ENCODE measurements around the gene TNFSF10. TPM values are rescaled to one million over a fixed set of nuclear protein-coding genes. Genes with fewer than 3 reads are reported as not detected.
"Not testable (repeated sequence)": the region's sequence is repeated elsewhere in the genome, so short reads cannot be mapped to it uniquely, and the experiment has no call there.

Gene TNFSF10
- total RNA-seq, 1 experiment from 2014 or later, result 1.0 TPM

DNA sequence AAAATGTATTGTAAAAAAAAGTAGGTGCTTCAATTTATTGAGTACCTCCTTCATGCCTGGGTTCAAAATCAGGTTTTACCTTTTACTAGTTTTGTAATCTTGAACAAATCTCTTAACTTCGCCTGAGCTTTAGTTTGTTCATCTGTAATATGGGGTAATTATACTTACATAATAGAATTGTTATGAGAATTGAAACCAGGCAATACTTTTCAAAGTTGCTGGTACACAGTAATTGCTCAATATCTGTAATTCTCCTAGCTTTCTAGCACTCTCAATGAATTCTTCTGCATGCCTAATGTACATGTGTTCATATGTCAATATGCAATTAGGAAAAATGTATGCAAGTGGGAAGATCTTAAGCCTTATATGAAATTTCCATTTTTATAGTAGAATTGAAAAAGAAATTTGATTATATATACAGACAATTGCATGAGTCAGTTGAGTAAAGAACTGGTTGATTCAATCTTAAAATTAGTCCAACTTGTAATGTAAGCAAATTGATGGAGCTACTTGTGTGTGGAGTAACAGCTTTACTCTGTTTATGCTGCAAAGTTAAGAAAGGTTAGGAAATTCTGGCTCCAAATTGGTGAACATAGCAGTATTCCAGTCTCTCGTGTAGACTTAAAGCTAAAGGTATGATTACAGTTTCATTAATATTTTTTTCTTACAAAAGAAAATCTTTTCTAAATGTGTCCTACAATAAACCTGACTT, 4.1 kb downstream of the TNFSF10 start:
- Histone ChIP-seq H3K9me3 (replicated peaks) (no peaks in the 10 kb centered on the region), H3K4me3 (no peak overlapping the region), H3K27me3 (replicated peaks) (no peaks in the 10 kb centered on the region), H3K27ac (no peak overlapping the region), H3K36me3 (no peaks in the 10 kb centered on the region), H3K4me1 (replicated peaks) (peaks cover 49% of the 10 kb centered on the region)
- no peak for DNase-seq (ENCODE audit: low read depth in 1 of 2, low spot score in 2 of 2)

DNA sequence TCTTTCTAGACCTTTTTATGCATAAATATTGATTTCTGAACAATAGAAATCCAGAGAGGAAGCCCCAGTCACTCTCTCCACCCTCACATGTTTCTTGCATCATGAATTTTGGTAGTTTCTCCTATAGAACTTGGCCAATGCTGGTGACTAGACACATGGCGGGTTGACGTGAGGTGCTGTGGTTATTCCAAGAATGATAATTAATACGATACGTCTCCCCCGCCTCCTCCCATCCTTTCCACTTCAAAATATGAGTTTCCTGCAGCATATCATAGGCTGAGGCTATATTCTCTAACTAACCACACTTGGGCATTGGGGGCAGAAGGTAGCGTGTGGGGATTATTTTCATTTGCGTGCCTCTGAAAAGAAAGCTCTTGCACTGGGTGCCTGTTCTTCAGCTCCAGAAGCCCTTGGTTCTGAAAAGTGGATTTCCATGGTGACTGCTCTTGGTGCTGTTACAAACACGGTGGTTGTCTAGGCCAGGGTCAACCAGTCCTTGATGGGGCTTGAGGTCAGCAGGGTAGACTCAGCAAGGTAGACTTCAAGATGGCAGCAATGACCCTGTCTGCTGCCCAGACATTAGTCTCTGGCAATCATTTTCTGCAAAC, 5.3 kb downstream of the TNFSF10 start:
- H3K36me3 ChIP-seq, result no peaks in the 10 kb centered on the region
- no peak overlapping the region for H3K27ac ChIP-seq
- DNase-seq (ENCODE audit: low read depth in 1 of 2, low spot score in 2 of 2), result no peak
- no peak overlapping the region for H3K4me3 ChIP-seq
- peaks cover 53% of the 10 kb centered on the region for H3K4me1 ChIP-seq (replicated peaks)
- no peaks in the 10 kb centered on the region for H3K9me3 ChIP-seq (replicated peaks)
- H3K27me3 ChIP-seq (replicated peaks), result no peaks in the 10 kb centered on the region

DNA sequence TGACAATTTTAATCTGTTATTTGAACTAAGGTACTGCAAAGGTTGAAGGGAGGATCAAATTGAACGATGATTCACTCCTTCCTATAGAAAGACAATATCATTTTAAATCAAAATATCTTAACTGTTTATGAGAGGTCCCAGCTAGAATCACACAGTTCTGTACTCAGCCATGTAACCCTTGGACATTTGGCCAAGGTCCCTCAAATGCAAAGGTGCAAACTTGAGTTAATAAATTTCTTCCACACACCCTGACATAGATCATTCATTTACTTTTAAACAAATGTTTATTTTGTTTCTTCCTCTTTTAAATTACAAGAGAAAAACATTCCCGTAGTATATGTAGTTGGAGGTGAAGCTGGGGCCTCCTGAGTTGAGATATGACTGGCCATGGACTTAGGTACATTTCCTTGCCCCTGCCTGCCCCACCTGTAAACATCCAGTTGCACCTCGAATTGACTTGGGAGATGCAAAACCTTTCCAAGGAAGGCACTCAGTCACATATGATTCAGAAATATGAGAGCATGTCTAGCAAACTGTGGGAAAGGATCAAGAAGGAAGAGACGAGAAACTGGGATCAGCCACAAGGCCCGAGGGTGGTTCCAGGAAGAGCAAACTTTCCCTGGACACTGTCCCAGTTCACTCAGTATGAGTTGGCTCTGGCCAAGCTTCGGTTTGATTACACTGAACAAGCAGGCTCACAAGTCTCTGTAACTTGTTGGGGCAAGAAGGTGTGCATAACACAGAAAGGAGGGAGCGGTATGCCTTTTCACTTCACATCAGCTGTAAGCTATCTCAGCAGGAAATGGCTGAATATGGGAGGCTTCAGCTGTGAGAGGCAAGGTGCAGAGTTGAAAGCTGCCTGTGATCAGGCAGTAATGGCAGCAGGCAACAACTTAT, 6.7 kb downstream of the TNFSF10 start:
- H3K36me3 ChIP-seq, result no peaks in the 10 kb centered on the region
- H3K4me3 ChIP-seq, result no peak overlapping the region
- no peaks in the 10 kb centered on the region for H3K27me3 ChIP-seq (replicated peaks)
- no peaks in the 10 kb centered on the region for H3K9me3 ChIP-seq (replicated peaks)
- no peak for DNase-seq (ENCODE audit: low read depth in 1 of 2, low spot score in 2 of 2)
- no peak overlapping the region for H3K27ac ChIP-seq
- peaks cover 59% of the 10 kb centered on the region for H3K4me1 ChIP-seq (replicated peaks)

DNA sequence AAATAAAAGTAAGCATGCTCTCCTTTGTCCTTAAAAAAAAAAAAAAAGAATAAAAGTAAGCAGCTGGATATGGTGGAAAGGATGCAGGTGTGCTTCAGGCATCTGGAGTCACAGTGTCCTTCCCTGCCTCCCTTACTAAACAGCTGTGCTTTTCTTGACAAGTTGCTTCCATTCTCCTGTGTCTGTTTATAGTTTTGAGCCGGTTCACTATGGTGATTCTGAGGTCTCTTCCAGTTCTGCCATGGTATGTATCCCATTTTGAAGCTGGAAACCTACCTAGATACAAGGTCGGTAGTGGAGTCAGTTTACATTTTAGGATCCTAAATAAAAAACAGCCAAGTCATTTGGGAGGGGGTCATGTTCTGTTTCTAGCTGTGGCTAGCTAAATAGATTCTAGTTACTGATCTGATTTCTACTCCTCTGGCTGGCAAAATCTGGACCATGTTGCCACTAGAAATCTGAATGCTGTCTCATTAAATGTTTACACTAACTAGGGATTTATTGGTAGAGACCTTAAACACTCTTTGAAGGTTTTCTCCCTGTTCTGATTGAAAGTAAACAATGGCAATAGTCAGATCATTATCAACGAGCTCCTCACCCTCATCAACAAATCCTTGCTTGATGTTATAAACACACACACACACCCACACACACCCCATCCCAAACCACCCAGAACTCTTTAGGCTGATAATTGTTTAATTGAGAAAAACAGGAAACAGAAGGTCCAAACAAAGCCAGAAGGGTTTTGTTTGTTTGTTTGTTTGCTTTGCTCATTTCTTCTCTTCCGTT, 7.9 kb downstream of the TNFSF10 start:
- no peaks in the 10 kb centered on the region for H3K27me3 ChIP-seq (replicated peaks)
- no peak overlapping the region for H3K4me3 ChIP-seq
- peak in 1 of 2 experiments; percentile 66 for DNase-seq (ENCODE audit: low read depth in 1 of 2, low spot score in 2 of 2)
- no peaks in the 10 kb centered on the region for H3K9me3 ChIP-seq (replicated peaks)
- peak overlapping the region; percentile 50; the same call in 1 of the 2 replicates for H3K27ac ChIP-seq
- peaks cover 52% of the 10 kb centered on the region for H3K4me1 ChIP-seq (replicated peaks)
- no peaks in the 10 kb centered on the region for H3K36me3 ChIP-seq

DNA sequence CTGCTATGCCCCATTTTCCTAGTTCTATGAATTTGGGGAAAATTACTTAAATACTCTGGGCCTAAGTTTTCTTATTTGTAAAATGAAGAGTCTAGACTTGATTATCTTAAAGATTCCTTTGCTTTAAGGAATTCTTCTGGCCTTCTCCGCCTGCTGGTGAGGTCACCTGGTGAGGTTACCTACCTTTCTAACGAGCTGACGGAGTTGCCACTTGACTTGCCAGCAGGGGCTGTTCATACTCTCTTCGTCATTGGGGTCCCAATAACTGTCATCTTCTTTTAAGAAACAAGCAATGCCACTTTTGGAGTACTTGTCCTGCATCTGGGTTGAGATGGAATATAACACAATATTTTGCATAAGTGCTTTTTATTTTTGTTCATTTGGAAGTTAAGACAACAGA, 8.6 kb downstream of the TNFSF10 start:
- H3K27me3 ChIP-seq (replicated peaks), result no peaks in the 10 kb centered on the region
- H3K4me3 ChIP-seq, result no peak overlapping the region

DNA sequence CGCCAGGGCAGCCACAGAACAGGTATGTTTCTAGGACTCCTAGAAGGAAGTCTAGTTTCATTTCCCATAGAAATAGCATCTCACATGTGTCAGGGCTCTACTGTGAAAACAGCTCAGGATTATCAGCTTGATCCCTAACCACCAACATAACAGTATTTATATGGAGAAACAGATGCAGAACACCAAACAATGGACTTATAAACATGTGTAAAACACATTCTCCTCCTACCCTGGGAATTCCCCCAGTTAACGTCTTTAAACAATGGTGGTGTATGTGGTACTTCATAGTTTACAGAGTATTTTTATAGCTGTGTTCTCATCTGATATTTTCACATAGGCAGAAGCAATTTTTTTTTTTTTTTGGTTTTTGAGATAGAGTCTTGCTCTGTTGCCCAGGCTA, 9.7 kb downstream of the TNFSF10 start:
- Histone ChIP-seq H3K27me3 (replicated peaks) (no peaks in the 10 kb centered on the region), H3K4me1 (replicated peaks) (peaks cover 48% of the 10 kb centered on the region), H3K9me3 (replicated peaks) (no peaks in the 10 kb centered on the region), H3K27ac (peak overlapping the region; percentile 37), H3K4me3 (no peak overlapping the region), H3K36me3 (no peaks in the 10 kb centered on the region)
- DNase-seq (ENCODE audit: low read depth in 1 of 2, low spot score in 2 of 2), result peak in 1 of 2 experiments; percentile 87

More for the DNA sequence above, 8.6 kb downstream of the TNFSF10 start:
- Histone ChIP-seq H3K9me3 (replicated peaks) (no peaks in the 10 kb centered on the region), H3K27ac (0 out of 2 replicates have a peak overlapping the region, but pooled peaks have one; percentile 50), H3K4me1 (replicated peaks) (peaks cover 48% of the 10 kb centered on the region), H3K36me3 (no peaks in the 10 kb centered on the region)
- DNase-seq (ENCODE audit: low read depth in 1 of 2, low spot score in 2 of 2), result no peak

DNA sequence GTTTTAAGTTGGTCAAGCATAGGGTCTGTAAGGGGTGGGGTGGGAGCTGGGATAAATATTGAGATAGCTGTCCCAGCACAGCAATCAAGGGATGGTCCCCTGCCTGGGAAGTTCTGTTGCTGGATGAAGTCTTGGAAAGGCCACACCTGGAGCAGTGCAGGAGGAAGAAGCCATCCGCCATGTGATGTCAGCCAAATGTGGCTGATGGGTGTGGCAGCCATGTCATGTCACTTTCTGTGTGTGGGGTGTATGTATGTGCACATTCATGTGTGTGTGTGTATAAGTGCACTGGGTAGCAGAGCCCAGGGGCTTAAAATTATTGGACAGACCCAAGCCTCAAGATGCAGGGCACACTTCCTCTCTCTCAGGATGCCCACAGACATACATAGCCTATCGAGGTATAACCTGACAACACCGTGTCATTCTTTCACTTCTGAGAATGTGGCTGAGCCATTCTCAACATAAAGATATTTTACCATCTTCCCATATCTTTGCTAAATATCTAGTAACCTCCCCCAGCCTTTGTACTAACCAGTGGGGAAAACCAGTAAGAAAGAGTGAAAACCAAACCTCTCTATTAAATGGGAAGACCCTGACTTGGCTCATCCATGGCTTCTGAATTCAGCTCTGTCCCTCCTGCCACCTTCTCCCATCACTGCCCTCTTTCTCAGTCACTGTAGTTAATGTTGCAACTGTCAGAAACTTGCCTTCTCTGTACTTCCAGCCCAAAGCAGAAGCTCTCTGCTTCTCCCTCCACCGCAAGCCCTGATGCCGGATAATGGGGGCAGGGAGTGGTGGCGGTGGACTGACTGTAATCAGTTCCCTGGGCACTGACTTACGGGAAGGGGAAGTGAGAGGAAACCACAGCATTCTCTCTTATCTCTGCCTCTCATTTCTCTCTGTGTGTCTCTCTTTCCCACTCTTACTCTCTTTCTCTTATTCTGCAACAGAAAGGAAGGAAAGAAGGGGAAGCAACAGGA, 11.2 kb downstream of the TNFSF10 start:
- peaks cover 48% of the 10 kb centered on the region for H3K4me1 ChIP-seq (replicated peaks)
- no peaks in the 10 kb centered on the region for H3K27me3 ChIP-seq (replicated peaks)
- H3K27ac ChIP-seq, result no peak overlapping the region; the same call in 1 of the 2 replicates
- H3K4me3 ChIP-seq, result no peak overlapping the region
- no peaks in the 10 kb centered on the region for H3K36me3 ChIP-seq
- DNase-seq (ENCODE audit: low read depth in 1 of 2, low spot score in 2 of 2), result peak in 1 of 2 experiments; percentile 19
- H3K9me3 ChIP-seq (replicated peaks), result no peaks in the 10 kb centered on the region

DNA sequence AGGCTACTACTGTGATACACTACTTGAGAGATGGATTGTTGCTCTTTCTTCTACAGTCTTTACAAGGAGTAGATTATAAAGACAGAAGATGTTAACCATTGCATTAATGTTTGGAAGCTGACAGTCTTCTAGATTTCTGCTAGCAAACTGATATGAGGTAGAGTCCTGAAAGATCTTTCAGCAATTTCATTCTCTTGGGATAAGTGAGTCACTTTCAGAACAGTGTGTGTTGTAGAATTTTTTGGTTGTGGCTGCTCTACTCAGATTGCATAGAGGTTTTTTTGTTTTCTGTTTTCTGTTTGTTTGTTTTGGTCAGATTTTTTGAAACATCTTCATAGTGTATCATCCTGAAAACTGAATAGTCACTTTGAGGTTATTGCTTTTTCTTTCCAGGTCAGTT, 17.1 kb downstream of the TNFSF10 start:
- Histone ChIP-seq H3K4me1 (replicated peaks) (no peaks in the 10 kb centered on the region), H3K4me3 (no peak overlapping the region), H3K36me3 (no peaks in the 10 kb centered on the region), H3K27ac (no peak overlapping the region), H3K27me3 (replicated peaks) (no peaks in the 10 kb centered on the region), H3K9me3 (replicated peaks) (no peaks in the 10 kb centered on the region)
- DNase-seq (ENCODE audit: low read depth in 1 of 2, low spot score in 2 of 2), result no peak

DNA sequence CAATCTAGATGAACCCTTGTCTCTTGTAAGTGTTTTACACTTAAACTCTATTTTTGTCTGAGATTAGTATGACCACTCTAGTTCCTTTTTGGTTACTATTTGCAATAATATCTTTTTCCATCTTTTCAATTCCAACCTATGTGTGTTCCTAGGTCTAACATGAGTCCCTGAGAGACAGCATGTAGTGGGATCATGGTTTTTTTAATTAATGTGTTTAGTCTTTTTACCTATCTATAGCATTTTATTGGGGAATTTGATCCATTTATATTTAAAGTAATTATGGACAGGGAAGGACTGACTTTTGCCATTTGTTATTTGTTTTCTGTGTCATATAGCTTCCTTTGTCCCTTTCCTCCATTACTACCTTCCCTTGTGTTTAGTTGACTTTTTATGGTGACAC, 21.7 kb downstream of the TNFSF10 start:
- H3K36me3 ChIP-seq, result no peaks in the 10 kb centered on the region
- H3K9me3 ChIP-seq (replicated peaks), result no peaks in the 10 kb centered on the region
- no peaks in the 10 kb centered on the region for H3K4me1 ChIP-seq (replicated peaks)
- no peak overlapping the region for H3K4me3 ChIP-seq
- H3K27ac ChIP-seq, result no peak overlapping the region
- DNase-seq (ENCODE audit: low read depth in 1 of 2, low spot score in 2 of 2), result no peak
- H3K27me3 ChIP-seq (replicated peaks), result no peaks in the 10 kb centered on the region

DNA sequence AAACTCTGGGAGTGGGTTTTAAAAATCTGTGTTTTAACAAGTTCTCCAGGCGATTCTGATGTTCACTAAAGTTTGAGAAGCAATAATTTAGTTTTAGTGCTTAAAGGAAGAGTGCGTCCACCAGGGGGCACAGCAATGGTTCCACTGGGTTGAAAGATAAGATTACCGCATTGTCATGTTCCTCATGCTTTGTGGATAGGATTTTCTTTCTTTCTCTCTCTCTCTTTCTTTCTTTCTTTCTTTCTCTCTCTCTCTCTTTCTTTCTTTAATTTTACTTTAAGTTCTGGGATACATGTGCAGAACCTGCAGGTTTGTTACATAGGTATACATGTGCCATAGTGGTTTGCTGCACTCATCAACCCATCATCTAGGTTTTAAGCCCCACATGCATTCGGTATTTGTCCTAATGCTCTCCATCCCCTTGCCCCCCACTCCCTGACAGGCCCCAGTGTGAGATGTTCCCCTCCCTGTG, 33.0 kb downstream of the TNFSF10 start:
- not testable (repeated sequence) for H3K4me1 ChIP-seq (replicated peaks); H3K36me3 ChIP-seq; H3K27ac ChIP-seq; H3K4me3 ChIP-seq; H3K9me3 ChIP-seq (replicated peaks); H3K27me3 ChIP-seq (replicated peaks)
- DNase-seq (ENCODE audit: low read depth in 1 of 2, low spot score in 2 of 2), result peak; percentile 49 to 67

DNA sequence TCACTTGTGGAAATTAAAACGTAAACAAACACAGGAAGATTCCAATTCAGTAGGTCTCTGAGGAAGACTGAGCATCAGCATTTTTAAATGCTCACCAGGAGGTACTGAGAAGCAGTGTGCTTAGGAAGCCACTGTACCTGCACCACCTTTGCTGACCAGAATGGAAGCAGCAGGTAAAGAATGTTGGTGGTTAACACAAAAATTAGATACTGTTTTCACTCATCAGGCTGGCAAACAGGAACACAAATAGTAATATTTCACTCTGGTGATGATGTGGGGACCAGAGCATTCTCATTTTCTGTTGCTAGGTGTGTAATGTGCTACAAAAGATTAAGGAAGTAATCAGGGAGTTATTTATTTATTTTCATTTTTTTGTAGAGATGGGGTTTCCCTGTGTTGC, 45.1 kb downstream of the TNFSF10 start:
- Histone ChIP-seq H3K27me3 (replicated peaks) (no peaks in the 10 kb centered on the region; the same call in 1 of the 2 replicates), H3K27ac (no peak overlapping the region), H3K4me3 (no peak overlapping the region), H3K36me3 (no peaks in the 10 kb centered on the region), H3K9me3 (replicated peaks) (no peaks in the 10 kb centered on the region), H3K4me1 (replicated peaks) (0 out of 2 replicates have a peak, but pooled peaks cover 5% of the 10 kb centered on the region)
- no peak for DNase-seq (ENCODE audit: low read depth in 1 of 2, low spot score in 2 of 2)

DNA sequence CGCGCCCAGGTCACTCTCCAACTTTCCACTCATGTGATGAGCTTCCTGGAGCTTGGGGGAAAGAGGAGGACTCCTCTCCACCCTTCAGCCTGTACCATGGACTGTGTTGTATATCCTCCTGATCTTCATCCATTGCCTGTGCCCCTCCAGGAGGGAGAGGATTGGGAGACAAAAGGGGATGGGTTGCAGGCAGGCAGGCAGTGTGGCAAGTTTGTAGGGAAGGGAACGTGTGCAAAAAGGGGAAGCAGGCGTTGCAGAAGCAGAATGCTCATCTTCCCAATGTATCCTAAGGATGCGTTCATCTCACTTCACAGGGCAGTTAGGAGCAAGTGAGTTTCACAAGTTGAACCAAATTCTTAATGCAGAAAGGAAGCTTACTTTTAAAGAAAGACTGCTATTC, 46.9 kb downstream of the TNFSF10 start:
- Histone ChIP-seq H3K27ac (no peak overlapping the region), H3K4me3 (no peak overlapping the region), H3K36me3 (no peaks in the 10 kb centered on the region)

More for the DNA sequence above, 46.9 kb downstream of the TNFSF10 start:
- H3K27me3 ChIP-seq (replicated peaks), result no peaks in the 10 kb centered on the region; the same call in 1 of the 2 replicates
- H3K4me1 ChIP-seq (replicated peaks), result 0 out of 2 replicates have a peak, but pooled peaks cover 5% of the 10 kb centered on the region
- no peaks in the 10 kb centered on the region for H3K9me3 ChIP-seq (replicated peaks)
- DNase-seq (ENCODE audit: low read depth in 1 of 2, low spot score in 2 of 2), result no peak
